ENCODE results near the gene ZNF532.

The ZNF532 gene

DNA sequence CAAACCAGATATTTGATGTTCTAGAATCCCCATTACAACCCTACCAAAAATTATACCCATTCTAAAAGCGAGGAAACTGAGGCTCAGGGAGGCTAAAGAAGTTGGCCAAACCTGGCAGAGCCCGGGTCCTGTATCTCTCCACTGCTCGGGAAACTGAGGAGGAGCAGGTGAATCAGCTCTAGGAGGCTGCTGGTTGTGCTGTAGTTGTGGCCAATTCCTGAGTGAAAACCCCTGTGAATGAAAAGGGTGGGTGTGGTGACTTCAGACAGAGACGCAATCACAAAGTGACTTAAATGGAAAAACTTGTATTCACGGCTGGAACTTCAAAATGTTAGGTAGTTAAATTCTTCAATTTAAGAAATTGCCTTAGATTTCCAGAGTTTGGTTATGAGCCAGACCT is 169.3 kb downstream of the ZNF532 start:
- DNase-seq = no peak
- Mint-ChIP-seq H3K4me3 (no peak overlapping the region), H3K27me3 (peaks cover 25% of the 10 kb centered on the region), H3K9me3 (peaks cover 5% of the 10 kb centered on the region), H3K4me1 (ENCODE audit: low read depth) (peaks cover 9% of the 10 kb centered on the region), H3K36me3 (ENCODE audit: low read depth) (no peaks in the 10 kb centered on the region), H3K27ac (peak overlapping the region; percentile 37)

DNA sequence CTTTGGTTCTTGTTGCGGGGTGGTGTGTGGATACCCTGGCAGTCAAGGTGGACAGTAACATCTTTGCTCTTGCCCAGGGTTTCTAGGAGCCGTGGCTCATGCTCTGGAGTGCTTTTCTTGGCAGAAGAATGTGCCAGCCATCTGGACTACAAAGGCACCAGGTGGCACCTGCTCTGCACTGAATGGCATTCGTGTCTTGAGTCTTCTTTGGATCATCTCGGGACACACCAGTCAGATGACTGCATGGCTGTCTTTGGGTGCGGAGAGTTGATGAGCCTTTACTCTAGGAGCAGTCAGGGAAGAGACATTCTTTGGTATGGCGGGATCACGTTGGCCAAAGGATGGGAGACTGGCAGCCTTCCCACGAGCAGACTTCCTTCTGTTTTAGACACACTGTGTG is 170.9 kb downstream of the ZNF532 start:
- peaks cover 28% of the 10 kb centered on the region for H3K27me3 Mint-ChIP-seq
- H3K4me3 Mint-ChIP-seq = no peak overlapping the region
- DNase-seq = no peak
- peaks cover 11% of the 10 kb centered on the region for H3K9me3 Mint-ChIP-seq
- no peak overlapping the region for H3K27ac Mint-ChIP-seq
- H3K4me1 Mint-ChIP-seq (ENCODE audit: low read depth) = peaks cover 20% of the 10 kb centered on the region
- no peaks in the 10 kb centered on the region for H3K36me3 Mint-ChIP-seq (ENCODE audit: low read depth)
